DND-41 (cell line): ENCODE results near the gene PTPRO.

Experiments
- ATAC-seq: fragments of 200-7000 bp; cut with Tn5 transposase; 3 replicates; pipeline ENCODE4 v1.9.1; 2021; ENCODE audit warnings: low read depth; ENCODE audit not compliant: insufficient read depth
- DNase-seq: peaks from one replicate; pipeline ENCODE4 v3.0.0-alpha.2; 2020
- H2AFZ ChIP-seq: 2 replicates; pipeline ENCODE4 v1.6.0; 2012; ENCODE audit warnings: low read depth, low read length
- H3K27ac ChIP-seq: 2 replicates; pipeline ENCODE4 v1.5.1; 2012; ENCODE audit warnings: low read length, inconsistent platforms
- H3K27me3 ChIP-seq: fragments of 200-600 bp; sonication (generic); 2 replicates; pipeline ENCODE4 v1.6.0; 2012; ENCODE audit warnings: low read length, mild to moderate bottlenecking, inconsistent platforms; ENCODE audit not compliant: insufficient read depth, poor library complexity
- H3K36me3 ChIP-seq: 2 replicates; pipeline ENCODE4 v1.5.1; 2012; ENCODE audit warnings: low read length, inconsistent platforms; ENCODE audit not compliant: insufficient read depth
- H3K4me1 ChIP-seq: 2 replicates; pipeline ENCODE4 v1.5.1; 2012; ENCODE audit warnings: mild to moderate bottlenecking, low read length; ENCODE audit not compliant: insufficient read depth
- H3K4me2 ChIP-seq: 2 replicates; pipeline ENCODE4 v1.6.0; 2012; ENCODE audit warnings: mild to moderate bottlenecking, moderate library complexity, low read length, inconsistent platforms; ENCODE audit not compliant: insufficient read depth
- H3K4me3 ChIP-seq, 2 experiments: fragments of 200-600 bp in 1 of 2; shearing (Covaris generic) in 1 of 2; 2 replicates each; pipeline ENCODE4 v1.5.1; 2012 to 2016; ENCODE audit warnings: inconsistent platforms in 2 of 2, low read length in 2 of 2, mild to moderate bottlenecking in 2 of 2, low read depth in 1 of 2, moderate library complexity in 1 of 2
- H3K79me2 ChIP-seq: 2 replicates; pipeline ENCODE4 v1.6.0; 2012; ENCODE audit warnings: low read length, inconsistent platforms; ENCODE audit not compliant: insufficient read depth
- H3K9ac ChIP-seq: 2 replicates; pipeline ENCODE4 v1.6.0; 2012; ENCODE audit warnings: low read depth, mild to moderate bottlenecking, inconsistent platforms, low read length, moderate library complexity
- H3K9me3 ChIP-seq: 2 replicates; pipeline ENCODE4 v1.5.1; 2012; ENCODE audit warnings: low read length, moderate library complexity, mild to moderate bottlenecking, inconsistent platforms; ENCODE audit not compliant: insufficient read depth, severe bottlenecking
- H4K20me1 ChIP-seq: 2 replicates; pipeline ENCODE4 v1.6.0; 2012; ENCODE audit warnings: low read length; ENCODE audit not compliant: insufficient read depth
- EZH2 ChIP-seq: IDR thresholded peaks from 3 replicates; pipeline ENCODE4 v1.6.1; 2012; ENCODE audit warnings: borderline replicate concordance, low read depth, mild to moderate bottlenecking, moderate library complexity, low read length, inconsistent platforms; ENCODE audit not compliant: severe bottlenecking
- TF ChIP-seq, protein P1 (sequence below): IDR thresholded peaks from 2 replicates; pipeline ENCODE4 v1.5.1; 2012; ENCODE audit warnings: borderline replicate concordance, low read length, moderate library complexity, mild to moderate bottlenecking; ENCODE audit not compliant: poor library complexity, severe bottlenecking; ENCODE audit errors: extremely low read depth

PTPRO gene

DNA sequence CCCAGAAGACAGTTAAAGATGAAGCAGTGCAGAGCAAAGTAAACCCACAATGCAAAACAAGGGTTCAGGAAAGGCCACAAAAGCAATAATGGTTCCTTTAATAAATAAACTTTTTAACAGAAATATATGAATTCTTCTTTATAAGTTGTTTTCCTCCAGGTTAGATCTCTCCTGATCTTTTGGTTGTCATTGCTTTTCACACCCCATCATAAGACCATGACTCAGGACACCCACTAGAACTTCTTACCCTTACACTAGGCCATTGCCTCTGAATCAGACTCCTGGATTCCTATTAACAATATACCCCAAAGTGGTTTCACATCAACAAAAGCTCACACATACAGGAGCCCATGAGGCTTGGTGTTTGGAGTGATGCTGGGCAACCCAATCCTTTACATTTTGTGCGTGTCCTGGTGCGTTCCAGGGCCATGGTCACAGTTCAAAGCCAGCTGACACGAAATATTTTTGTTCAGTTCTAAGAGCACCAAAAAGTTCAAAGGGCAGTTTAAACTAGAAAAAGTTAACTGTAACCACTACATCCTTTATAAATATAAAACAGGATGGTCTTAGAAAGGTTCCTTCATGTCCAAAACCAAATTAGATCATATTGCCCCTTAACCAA is 279.9 kb downstream of the PTPRO start:
- no peak for ATAC-seq
- Histone ChIP-seq H3K4me3 (no peak overlapping the region), H3K79me2 (no peaks in the 10 kb centered on the region), H4K20me1 (no peaks in the 10 kb centered on the region), H2AFZ (no peak overlapping the region), H3K27ac (no peak overlapping the region), H3K4me1 (no peaks in the 10 kb centered on the region), H3K9me3 (no peaks in the 10 kb centered on the region), H3K36me3 (no peaks in the 10 kb centered on the region), H3K27me3 (no peaks in the 10 kb centered on the region), H3K9ac (no peak overlapping the region), H3K4me2 (no peak overlapping the region)
- DNase-seq = no peak
- TF ChIP-seq, protein P1, sequence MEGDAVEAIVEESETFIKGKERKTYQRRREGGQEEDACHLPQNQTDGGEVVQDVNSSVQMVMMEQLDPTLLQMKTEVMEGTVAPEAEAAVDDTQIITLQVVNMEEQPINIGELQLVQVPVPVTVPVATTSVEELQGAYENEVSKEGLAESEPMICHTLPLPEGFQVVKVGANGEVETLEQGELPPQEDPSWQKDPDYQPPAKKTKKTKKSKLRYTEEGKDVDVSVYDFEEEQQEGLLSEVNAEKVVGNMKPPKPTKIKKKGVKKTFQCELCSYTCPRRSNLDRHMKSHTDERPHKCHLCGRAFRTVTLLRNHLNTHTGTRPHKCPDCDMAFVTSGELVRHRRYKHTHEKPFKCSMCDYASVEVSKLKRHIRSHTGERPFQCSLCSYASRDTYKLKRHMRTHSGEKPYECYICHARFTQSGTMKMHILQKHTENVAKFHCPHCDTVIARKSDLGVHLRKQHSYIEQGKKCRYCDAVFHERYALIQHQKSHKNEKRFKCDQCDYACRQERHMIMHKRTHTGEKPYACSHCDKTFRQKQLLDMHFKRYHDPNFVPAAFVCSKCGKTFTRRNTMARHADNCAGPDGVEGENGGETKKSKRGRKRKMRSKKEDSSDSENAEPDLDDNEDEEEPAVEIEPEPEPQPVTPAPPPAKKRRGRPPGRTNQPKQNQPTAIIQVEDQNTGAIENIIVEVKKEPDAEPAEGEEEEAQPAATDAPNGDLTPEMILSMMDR = no peak
- TF ChIP-seq EZH2 = no peak

DNA sequence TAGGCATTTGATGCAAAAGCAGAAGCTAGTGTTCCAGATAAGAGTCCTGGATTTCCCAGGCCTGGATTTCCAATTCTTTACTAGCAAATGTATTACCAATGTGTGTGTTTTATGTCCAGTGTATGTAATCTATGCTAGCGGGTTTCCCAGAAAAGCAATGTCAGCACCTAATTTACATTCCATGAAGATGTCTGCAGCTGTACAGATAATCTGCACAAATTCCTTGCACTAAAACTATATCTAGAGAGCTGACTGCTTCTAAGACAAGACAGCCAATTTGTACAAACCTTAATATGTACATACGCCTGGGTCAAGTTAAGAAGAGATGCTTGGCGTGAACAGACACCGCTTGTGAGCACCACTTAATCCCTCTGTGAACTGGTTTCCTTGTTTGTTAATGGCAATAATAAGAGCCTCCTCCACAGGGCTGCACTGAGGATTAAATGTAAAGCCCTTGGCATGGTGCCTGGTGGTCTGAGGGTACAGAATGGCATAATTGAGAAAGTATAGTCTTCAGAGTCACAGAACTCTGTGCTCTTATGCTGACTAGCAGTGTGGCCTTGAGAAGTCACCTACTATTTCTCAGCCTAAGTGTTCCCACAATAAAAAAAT is 281.3 kb downstream of the PTPRO start:
- Histone ChIP-seq H3K4me3 (no peak overlapping the region), H4K20me1 (no peaks in the 10 kb centered on the region), H2AFZ (no peak overlapping the region), H3K27ac (no peak overlapping the region), H3K36me3 (no peaks in the 10 kb centered on the region), H3K9ac (no peak overlapping the region), H3K27me3 (no peaks in the 10 kb centered on the region), H3K9me3 (no peaks in the 10 kb centered on the region), H3K4me2 (no peak overlapping the region), H3K4me1 (no peaks in the 10 kb centered on the region), H3K79me2 (no peaks in the 10 kb centered on the region)
- TF ChIP-seq EZH2 = no peak
- TF ChIP-seq, protein P1 = no peak
- no peak for ATAC-seq
- no peak for DNase-seq

DNA sequence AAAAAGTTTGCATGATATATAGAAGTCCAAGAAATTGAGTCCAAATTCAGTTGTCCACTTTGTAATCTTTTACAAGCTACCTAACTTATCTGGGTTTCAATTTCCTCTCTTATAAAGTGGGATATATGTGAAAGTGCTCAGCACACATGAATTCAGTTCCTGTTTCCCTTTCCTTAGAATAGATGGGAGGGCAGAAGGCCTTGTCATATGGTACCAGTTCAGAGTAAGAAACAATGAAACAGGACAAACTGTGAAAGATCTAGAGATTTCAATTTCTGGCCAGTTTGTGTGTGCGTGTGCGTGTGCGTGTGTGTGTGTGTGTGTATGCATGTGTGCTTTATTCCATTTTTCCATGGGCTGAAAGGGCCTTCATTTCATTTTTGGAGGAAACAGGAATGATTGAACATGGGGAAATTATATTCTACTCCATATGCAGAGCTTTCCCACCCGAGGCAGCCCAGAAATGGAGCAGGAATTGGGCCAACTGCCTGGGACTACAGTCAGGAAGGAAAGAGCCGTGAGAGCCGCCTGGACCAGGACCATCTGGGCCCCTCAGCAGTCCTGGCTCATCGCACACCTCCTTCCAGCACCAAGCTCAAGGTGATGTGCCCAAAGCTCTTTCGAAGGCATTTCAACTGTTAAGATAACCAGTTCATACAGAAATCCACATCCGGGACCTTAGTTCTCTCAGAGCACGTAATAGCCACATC is 283.7 kb downstream of the PTPRO start:
- Histone ChIP-seq H3K79me2 (no peaks in the 10 kb centered on the region), H3K9me3 (no peaks in the 10 kb centered on the region), H2AFZ (no peak overlapping the region), H3K4me1 (no peaks in the 10 kb centered on the region), H3K4me3 (no peak overlapping the region), H3K27ac (no peak overlapping the region), H3K9ac (no peak overlapping the region), H3K27me3 (no peaks in the 10 kb centered on the region), H3K36me3 (no peaks in the 10 kb centered on the region), H4K20me1 (no peaks in the 10 kb centered on the region), H3K4me2 (no peak overlapping the region)
- ATAC-seq (no peak), DNase-seq (no peak)
- TF ChIP-seq, protein P1 = no peak
- no peak for TF ChIP-seq EZH2
